NB4 (cell line): ENCODE measurements around the gene SEPSECS.

Experiments
- DNase-seq: peaks from one replicate; pipeline ENCODE4 v3.0.0; 2010; ENCODE audit warnings: low read depth
- H3K4me3 ChIP-seq: one replicate; pipeline ENCODE4 v1.5.1; 2011; ENCODE audit warnings: mild to moderate bottlenecking, low read depth, low read length, moderate library complexity
- MYC ChIP-seq: IDR thresholded peaks from 2 replicates; pipeline ENCODE4 v1.6.1; 2011; ENCODE audit warnings: low read depth, low read length
- POLR2A ChIP-seq: IDR thresholded peaks from 2 replicates; pipeline ENCODE4 v1.6.1; 2011; ENCODE audit warnings: mild to moderate bottlenecking; ENCODE audit not compliant: insufficient read length; ENCODE audit errors: extremely low read depth
- TF ChIP-seq, protein P1 (sequence below): IDR thresholded peaks from 2 replicates; pipeline ENCODE4 v1.6.1; 2011; ENCODE audit warnings: low read depth, low read length
- TF ChIP-seq, protein P2 (sequence below): IDR thresholded peaks from one replicate; pipeline ENCODE4 v1.5.1; 2012; ENCODE audit warnings: low read depth, low read length

The SEPSECS gene

DNA sequence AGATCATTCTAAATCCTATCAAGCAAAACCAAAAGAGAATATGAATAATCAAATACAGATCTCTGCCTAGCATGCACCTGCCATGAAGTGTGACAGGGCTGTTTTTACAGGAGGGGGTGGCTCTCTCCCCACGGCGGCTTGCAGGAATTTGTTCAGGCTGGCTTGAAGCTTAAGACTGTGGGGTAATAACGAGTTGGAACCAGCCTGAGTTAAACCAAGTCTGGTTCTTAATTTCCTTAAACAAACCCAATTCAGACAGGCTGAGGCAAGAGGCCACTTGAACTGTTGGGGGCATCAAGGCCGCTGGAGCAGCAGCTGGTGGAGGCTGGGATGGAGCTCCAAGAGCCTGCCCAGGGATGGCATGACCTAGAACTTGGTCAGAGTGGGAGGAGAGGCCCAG lies 84.4 kb downstream of the SEPSECS start:
- DNase-seq = no peak
- H3K4me3 ChIP-seq = no peak overlapping the region
- no peak for TF ChIP-seq MYC
- TF ChIP-seq, protein P1, sequence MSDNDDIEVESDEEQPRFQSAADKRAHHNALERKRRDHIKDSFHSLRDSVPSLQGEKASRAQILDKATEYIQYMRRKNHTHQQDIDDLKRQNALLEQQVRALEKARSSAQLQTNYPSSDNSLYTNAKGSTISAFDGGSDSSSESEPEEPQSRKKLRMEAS = no peak
- TF ChIP-seq POLR2A = no peak
- TF ChIP-seq, protein P2, sequence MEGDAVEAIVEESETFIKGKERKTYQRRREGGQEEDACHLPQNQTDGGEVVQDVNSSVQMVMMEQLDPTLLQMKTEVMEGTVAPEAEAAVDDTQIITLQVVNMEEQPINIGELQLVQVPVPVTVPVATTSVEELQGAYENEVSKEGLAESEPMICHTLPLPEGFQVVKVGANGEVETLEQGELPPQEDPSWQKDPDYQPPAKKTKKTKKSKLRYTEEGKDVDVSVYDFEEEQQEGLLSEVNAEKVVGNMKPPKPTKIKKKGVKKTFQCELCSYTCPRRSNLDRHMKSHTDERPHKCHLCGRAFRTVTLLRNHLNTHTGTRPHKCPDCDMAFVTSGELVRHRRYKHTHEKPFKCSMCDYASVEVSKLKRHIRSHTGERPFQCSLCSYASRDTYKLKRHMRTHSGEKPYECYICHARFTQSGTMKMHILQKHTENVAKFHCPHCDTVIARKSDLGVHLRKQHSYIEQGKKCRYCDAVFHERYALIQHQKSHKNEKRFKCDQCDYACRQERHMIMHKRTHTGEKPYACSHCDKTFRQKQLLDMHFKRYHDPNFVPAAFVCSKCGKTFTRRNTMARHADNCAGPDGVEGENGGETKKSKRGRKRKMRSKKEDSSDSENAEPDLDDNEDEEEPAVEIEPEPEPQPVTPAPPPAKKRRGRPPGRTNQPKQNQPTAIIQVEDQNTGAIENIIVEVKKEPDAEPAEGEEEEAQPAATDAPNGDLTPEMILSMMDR = no peak

GRCh38 chr4:25075129-25075528 lies 85.1 kb downstream of the SEPSECS start:
- DNase-seq = no peak
- H3K4me3 ChIP-seq = no peak overlapping the region
- TF ChIP-seq MYC (no peak), POLR2A (no peak)
- TF ChIP-seq, protein P1 = no peak
- TF ChIP-seq, protein P2 = no peak

GRCh38 chr4:25070545-25070944 lies 89.7 kb downstream of the SEPSECS start:
- no peak overlapping the region for H3K4me3 ChIP-seq
- no peak for DNase-seq
- TF ChIP-seq, protein P2 = no peak
- TF ChIP-seq MYC (no peak), POLR2A (no peak)
- TF ChIP-seq, protein P1 = no peak
